ENCODE measurements around the gene OR51F1. TPM values are rescaled to one million over a fixed set of nuclear protein-coding genes. Genes with fewer than 3 reads are reported as not detected.

The OR51F1 gene
- polyA plus RNA-seq, 1 donor from 2014 or later: not detected

DNA sequence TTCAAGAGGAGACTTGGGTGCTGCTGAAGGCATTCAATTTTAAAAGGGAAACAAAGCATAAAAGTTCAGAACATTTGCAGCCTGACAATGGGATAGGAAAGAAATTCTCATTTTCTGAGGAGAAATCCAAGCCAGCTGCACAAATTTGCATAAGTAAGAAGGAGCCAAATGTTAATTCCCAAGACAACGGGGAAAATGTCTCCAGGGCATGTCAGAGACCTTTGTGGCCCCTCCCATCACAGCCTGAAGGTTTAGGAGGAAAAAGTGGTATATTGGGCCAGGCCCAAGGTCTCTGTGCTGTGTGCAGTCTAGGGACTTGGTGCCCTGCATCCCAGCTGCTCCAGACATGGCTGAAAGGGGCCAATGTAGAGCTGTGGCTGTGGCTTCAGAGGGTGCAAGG, 12.7 kb upstream of the OR51F1 start:
- Histone ChIP-seq H3K36me3 (ENCODE audit: insufficient read depth, low read length) (no peaks in the 10 kb centered on the region), H3K9me3 (ENCODE audit: low read length) (no peaks in the 10 kb centered on the region), H3F3A (ENCODE audit: insufficient read depth, low read length, poor library complexity, severe bottlenecking) (no peaks in the 10 kb centered on the region), H3K4me3 (ENCODE audit: low read length) (no peak overlapping the region), H4K20me1 (ENCODE audit: insufficient read depth) (no peaks in the 10 kb centered on the region), H3K9ac (ENCODE audit: low read length) (no peak overlapping the region), H3K27ac (ENCODE audit: low read length) (no peak overlapping the region), H3K4me2 (ENCODE audit: low read length) (no peak overlapping the region), H3K79me2 (replicated peaks; ENCODE audit: insufficient read depth, low read length) (no peaks in the 10 kb centered on the region), H3K27me3 (ENCODE audit: insufficient read depth, low read depth, low read length) (no peaks in the 10 kb centered on the region), H3K9me2 (ENCODE audit: insufficient read depth, low read length) (no peaks in the 10 kb centered on the region), H2AFZ (ENCODE audit: low read depth, low read length) (no peak overlapping the region)
- TF ChIP-seq TAF1 (IDR thresholded peaks at IDR 0.05; ENCODE audit: low read depth) (no peak), MXI1 (conservative IDR thresholded peaks at IDR 0.05; ENCODE audit: poor library complexity, severe bottlenecking) (no peak)

DNA sequence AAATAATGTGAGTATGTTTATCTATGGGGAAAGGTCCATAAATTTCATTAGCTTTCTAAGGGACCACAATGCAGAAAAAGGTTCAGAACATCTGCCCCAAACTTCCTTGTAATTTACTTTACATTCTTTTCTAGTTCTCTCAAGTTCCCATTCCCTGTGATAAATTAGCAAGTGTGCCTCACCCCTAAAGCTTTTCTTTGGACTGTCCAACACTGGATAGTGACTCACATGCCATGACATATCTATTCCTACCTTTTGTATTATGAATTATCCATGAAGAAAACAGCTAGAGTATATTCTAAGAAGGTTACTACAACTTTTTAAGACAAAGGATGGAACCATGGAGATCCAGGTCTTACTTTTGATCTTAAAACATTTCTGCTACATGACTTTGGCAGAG, 1.6 kb downstream of the OR51F1 start:
- Histone ChIP-seq H3K36me3 (ENCODE audit: insufficient read depth, low read length) (no peaks in the 10 kb centered on the region), H3K9me2 (ENCODE audit: insufficient read depth, low read length) (no peaks in the 10 kb centered on the region)

DNA sequence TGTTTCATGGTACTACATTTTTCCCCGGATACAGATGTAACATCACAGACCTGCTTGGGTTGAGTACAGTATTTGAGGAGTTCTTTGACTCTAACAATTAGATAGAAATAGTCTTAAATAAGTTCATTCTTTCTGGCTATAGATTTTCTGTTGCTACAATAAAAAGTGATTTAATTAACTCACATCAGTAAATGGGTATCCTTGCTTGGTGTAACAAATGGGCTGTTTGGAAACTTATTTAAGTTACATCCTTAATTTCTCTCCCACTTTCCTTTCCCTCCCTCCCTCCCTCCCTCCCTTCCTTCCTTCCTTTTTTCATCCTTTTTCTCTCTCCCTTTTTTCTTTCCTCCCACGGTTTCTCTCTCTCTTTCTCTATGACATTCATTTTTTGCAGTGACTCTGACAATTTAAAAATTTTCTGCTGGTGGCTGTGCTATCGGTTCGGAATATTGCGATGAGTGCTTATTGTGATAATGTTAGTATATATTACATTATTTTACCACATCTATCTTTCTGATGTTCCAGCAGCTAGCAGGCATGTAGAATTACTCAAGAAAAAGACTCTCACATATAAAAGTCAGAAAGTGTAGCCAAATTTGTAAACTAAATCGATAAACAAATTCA, 3.2 kb downstream of the OR51F1 start:
- H3K27me3 ChIP-seq (ENCODE audit: insufficient read depth, low read depth, low read length): no peaks in the 10 kb centered on the region
- no peaks in the 10 kb centered on the region for H3K9me2 ChIP-seq (ENCODE audit: insufficient read depth, low read length)
- TF ChIP-seq EP300 (conservative IDR thresholded peaks at IDR 0.05; ENCODE audit: poor library complexity, severe bottlenecking) (no peak), SMC3 (conservative IDR thresholded peaks at IDR 0.05; ENCODE audit: poor library complexity) (no peak), POLR2AphosphoS5 (IDR thresholded peaks at IDR 0.05) (no peak), TAF1 (IDR thresholded peaks at IDR 0.05; ENCODE audit: low read depth) (no peak), RAD21 (conservative IDR thresholded peaks at IDR 0.05) (no peak), EZH2 (IDR thresholded peaks at IDR 0.05; ENCODE audit: borderline replicate concordance, insufficient read depth, low read length, poor library complexity, severe bottlenecking) (no peak), MXI1 (conservative IDR thresholded peaks at IDR 0.05; ENCODE audit: poor library complexity, severe bottlenecking) (no peak)
- TF ChIP-seq, protein P1, sequence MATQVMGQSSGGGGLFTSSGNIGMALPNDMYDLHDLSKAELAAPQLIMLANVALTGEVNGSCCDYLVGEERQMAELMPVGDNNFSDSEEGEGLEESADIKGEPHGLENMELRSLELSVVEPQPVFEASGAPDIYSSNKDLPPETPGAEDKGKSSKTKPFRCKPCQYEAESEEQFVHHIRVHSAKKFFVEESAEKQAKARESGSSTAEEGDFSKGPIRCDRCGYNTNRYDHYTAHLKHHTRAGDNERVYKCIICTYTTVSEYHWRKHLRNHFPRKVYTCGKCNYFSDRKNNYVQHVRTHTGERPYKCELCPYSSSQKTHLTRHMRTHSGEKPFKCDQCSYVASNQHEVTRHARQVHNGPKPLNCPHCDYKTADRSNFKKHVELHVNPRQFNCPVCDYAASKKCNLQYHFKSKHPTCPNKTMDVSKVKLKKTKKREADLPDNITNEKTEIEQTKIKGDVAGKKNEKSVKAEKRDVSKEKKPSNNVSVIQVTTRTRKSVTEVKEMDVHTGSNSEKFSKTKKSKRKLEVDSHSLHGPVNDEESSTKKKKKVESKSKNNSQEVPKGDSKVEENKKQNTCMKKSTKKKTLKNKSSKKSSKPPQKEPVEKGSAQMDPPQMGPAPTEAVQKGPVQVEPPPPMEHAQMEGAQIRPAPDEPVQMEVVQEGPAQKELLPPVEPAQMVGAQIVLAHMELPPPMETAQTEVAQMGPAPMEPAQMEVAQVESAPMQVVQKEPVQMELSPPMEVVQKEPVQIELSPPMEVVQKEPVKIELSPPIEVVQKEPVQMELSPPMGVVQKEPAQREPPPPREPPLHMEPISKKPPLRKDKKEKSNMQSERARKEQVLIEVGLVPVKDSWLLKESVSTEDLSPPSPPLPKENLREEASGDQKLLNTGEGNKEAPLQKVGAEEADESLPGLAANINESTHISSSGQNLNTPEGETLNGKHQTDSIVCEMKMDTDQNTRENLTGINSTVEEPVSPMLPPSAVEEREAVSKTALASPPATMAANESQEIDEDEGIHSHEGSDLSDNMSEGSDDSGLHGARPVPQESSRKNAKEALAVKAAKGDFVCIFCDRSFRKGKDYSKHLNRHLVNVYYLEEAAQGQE (IDR thresholded peaks at IDR 0.05; ENCODE audit: borderline replicate concordance): no peak
- TF ChIP-seq, protein P2, sequence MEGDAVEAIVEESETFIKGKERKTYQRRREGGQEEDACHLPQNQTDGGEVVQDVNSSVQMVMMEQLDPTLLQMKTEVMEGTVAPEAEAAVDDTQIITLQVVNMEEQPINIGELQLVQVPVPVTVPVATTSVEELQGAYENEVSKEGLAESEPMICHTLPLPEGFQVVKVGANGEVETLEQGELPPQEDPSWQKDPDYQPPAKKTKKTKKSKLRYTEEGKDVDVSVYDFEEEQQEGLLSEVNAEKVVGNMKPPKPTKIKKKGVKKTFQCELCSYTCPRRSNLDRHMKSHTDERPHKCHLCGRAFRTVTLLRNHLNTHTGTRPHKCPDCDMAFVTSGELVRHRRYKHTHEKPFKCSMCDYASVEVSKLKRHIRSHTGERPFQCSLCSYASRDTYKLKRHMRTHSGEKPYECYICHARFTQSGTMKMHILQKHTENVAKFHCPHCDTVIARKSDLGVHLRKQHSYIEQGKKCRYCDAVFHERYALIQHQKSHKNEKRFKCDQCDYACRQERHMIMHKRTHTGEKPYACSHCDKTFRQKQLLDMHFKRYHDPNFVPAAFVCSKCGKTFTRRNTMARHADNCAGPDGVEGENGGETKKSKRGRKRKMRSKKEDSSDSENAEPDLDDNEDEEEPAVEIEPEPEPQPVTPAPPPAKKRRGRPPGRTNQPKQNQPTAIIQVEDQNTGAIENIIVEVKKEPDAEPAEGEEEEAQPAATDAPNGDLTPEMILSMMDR (IDR thresholded peaks at IDR 0.05; ENCODE audit: poor library complexity, severe bottlenecking): no peak
- no peaks in the 10 kb centered on the region for H3K36me3 ChIP-seq (ENCODE audit: insufficient read depth, low read length)
- no peaks in the 10 kb centered on the region for H3K9me3 ChIP-seq (ENCODE audit: low read length)
- H3K4me2 ChIP-seq (ENCODE audit: low read length): no peak overlapping the region
- no peak overlapping the region for H2AFZ ChIP-seq (ENCODE audit: low read depth, low read length)
- no peaks in the 10 kb centered on the region for H3K79me2 ChIP-seq (replicated peaks; ENCODE audit: insufficient read depth, low read length)
- H4K20me1 ChIP-seq (ENCODE audit: insufficient read depth): no peaks in the 10 kb centered on the region
- H3K27ac ChIP-seq (ENCODE audit: low read length): no peak overlapping the region
- no peak overlapping the region for H3K4me3 ChIP-seq (ENCODE audit: low read length)
- no peak overlapping the region for H3K9ac ChIP-seq (ENCODE audit: low read length)
- H3F3A ChIP-seq (ENCODE audit: insufficient read depth, low read length, poor library complexity, severe bottlenecking): no peaks in the 10 kb centered on the region

More for the DNA sequence above, 1.6 kb downstream of the OR51F1 start:
- no peaks in the 10 kb centered on the region for H3F3A ChIP-seq (ENCODE audit: insufficient read depth, low read length, poor library complexity, severe bottlenecking)
- no peak for TF ChIP-seq POLR2AphosphoS5 (IDR thresholded peaks at IDR 0.05)
- no peak for TF ChIP-seq EP300 (conservative IDR thresholded peaks at IDR 0.05; ENCODE audit: poor library complexity, severe bottlenecking)
- TF ChIP-seq, protein P2 (IDR thresholded peaks at IDR 0.05; ENCODE audit: poor library complexity, severe bottlenecking): no peak
- TF ChIP-seq MXI1 (conservative IDR thresholded peaks at IDR 0.05; ENCODE audit: poor library complexity, severe bottlenecking): no peak
- no peak for TF ChIP-seq EZH2 (IDR thresholded peaks at IDR 0.05; ENCODE audit: borderline replicate concordance, insufficient read depth, low read length, poor library complexity, severe bottlenecking)
- H4K20me1 ChIP-seq (ENCODE audit: insufficient read depth): no peaks in the 10 kb centered on the region
- no peaks in the 10 kb centered on the region for H3K9me3 ChIP-seq (ENCODE audit: low read length)
- no peak overlapping the region for H3K4me3 ChIP-seq (ENCODE audit: low read length)
- no peak overlapping the region for H3K9ac ChIP-seq (ENCODE audit: low read length)
- no peaks in the 10 kb centered on the region for H3K27me3 ChIP-seq (ENCODE audit: insufficient read depth, low read depth, low read length)
- no peak overlapping the region for H2AFZ ChIP-seq (ENCODE audit: low read depth, low read length)
- no peak overlapping the region for H3K27ac ChIP-seq (ENCODE audit: low read length)
- no peaks in the 10 kb centered on the region for H3K79me2 ChIP-seq (replicated peaks; ENCODE audit: insufficient read depth, low read length)
- no peak overlapping the region for H3K4me2 ChIP-seq (ENCODE audit: low read length)

Measured in neural cell (in vitro differentiated cells).